Astrocyte of the spinal cord (primary cell): ENCODE data around the gene CTDSP2.
"Not testable (repeated sequence)": the region's sequence is repeated elsewhere in the genome, so short reads cannot be mapped to it uniquely, and the experiment has no call there.

Experiments used
- DNase-seq: peaks from one replicate; pipeline ENCODE4 v3.0.0; 2011; ENCODE audit warnings: low read depth, low spot score
- H3K4me3 ChIP-seq: 2 replicates; pipeline ENCODE4 v1.5.1; 2011; ENCODE audit warnings: low read depth, mild to moderate bottlenecking, low read length, moderate library complexity
- in situ Hi-C: cut with HindIII; loops from 2 replicates; pipeline ENCODE4 v1.10.0; 2017; ENCODE audit warnings: low sequenced_read_pairs
- TF ChIP-seq, protein P1 (sequence below): IDR thresholded peaks from 2 replicates; pipeline ENCODE4 v1.5.1; 2012; ENCODE audit warnings: low read depth, mild to moderate bottlenecking, low read length, inconsistent platforms

CTDSP2 gene

DNA sequence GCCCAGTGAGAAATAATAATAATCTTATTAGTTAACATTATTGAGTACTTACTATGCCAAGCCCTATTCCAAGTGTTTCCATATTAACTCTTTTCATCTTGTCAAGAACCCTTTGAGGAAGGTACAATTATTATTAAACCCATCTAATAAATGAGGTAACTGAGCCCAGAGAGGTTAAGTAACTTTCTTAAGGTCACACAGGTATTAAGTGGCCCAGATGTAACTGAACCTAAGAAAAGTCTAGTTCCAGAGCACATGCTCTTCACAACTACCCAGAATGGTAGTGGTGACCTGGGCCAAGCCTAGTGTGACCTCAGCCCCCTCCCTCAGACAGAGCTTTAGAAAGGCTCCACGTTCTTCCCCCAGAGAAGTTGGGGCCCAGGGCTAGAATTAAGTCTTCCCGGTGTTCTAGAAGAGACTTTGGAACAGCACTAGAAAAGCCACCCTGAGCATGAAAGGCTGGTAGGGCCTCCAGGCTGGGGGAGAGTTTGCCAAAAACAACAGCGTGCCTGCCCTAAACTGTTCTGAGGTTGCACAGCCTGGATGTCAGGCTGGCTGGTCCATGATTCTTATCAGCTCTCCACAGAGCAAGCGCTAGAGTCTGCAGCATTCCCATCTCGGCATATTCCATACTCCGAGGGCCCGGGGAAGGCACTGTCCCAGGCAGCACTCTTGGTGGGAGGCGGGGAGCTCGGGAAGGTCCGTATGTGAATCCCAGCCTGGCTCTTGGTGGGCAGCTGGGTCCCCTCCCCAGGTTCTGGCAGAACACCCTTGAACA lies 41.3 kb upstream of the CTDSP2 start:
- in situ Hi-C loops: no loop called here
- peak; percentile 55 for DNase-seq
- no peak overlapping the region for H3K4me3 ChIP-seq
- TF ChIP-seq, protein P1, sequence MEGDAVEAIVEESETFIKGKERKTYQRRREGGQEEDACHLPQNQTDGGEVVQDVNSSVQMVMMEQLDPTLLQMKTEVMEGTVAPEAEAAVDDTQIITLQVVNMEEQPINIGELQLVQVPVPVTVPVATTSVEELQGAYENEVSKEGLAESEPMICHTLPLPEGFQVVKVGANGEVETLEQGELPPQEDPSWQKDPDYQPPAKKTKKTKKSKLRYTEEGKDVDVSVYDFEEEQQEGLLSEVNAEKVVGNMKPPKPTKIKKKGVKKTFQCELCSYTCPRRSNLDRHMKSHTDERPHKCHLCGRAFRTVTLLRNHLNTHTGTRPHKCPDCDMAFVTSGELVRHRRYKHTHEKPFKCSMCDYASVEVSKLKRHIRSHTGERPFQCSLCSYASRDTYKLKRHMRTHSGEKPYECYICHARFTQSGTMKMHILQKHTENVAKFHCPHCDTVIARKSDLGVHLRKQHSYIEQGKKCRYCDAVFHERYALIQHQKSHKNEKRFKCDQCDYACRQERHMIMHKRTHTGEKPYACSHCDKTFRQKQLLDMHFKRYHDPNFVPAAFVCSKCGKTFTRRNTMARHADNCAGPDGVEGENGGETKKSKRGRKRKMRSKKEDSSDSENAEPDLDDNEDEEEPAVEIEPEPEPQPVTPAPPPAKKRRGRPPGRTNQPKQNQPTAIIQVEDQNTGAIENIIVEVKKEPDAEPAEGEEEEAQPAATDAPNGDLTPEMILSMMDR: no peak

DNA sequence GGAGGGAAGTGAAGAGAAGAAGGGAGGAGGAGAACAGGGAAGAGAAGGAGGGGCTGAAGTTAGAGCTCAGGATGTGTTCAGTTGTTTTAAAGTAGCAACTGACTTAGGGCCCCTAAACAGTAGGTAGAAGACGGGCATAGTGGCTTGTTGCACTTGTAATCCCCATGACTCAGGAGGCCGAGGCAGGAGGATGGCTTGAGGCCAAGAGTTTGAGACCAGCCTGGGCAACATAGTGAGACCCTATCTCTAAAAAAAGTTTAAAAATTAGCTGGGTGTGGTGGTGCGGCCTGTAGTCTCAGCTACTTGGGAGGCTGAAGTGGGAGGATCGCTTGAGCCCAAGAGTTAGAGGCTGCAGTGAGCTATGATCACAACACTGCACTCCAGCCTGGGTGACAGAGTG lies 40.4 kb upstream of the CTDSP2 start:
- DNase-seq, in situ Hi-C loops, H3K4me3 ChIP-seq: not testable (repeated sequence)

DNA sequence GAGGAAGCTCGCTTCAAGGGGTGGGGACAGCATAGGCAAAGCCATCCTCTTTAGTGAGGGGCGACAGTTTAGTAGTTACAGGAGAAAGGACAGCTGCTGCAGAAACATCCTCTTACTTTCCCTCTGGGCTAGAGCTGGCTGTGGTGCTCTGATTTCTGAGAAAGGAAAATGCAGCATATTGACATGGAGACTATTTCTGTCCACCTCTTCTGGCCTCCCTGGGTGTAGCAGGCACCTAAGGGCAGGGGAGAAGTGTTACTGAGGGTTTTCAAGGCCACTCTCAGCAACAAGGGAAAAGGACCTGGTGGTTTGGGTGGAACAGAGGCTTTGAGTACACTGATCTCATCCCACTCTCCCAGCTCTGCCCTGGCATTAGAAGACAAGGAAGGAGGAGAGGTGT lies 40.0 kb upstream of the CTDSP2 start:
- TF ChIP-seq, protein P1: no peak
- no peak overlapping the region for H3K4me3 ChIP-seq
- DNase-seq: no peak
- in situ Hi-C loops: no loop called here

DNA sequence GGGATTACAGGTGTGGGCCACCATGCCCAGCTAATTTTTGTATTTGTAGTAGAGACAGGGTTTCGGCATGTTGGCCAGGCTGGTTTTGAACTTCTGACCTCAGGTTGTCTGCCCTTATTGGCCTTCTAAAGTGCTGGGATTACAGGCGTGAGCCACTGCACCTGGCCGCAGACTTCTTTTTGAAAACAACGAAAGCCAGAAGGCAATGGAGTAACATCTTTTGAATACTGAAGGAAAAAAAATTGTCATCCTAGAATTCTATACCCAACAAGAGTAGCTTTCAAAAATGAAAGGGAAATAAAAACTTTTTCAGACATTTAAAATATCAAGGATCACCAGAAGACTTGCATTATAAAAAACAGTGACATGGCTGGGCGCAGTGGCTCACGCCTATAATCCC lies 38.7 kb upstream of the CTDSP2 start:
- in situ Hi-C loops: no loop called here
- no peak overlapping the region for H3K4me3 ChIP-seq
- no peak for DNase-seq
- TF ChIP-seq, protein P1: no peak

DNA sequence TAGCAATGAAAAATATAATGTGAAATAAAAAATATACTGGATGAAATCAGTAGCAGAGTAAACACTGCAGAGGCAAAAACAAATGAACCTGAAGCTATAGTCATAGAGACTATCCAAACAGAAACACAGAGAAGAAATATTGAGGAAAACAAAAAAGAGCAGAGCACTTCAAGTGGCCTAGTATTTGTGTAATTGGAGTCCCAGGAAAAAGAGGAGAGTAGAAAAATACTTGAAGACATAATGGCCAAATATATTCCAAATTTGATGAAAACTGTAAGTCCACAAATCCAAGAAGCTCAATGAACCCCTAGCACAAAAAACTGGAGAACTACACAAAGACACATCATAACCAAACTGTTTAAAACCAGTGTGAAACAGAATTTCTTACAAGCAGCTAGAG lies 37.2 kb upstream of the CTDSP2 start:
- in situ Hi-C loops: no loop called here
- TF ChIP-seq, protein P1: no peak
- no peak overlapping the region for H3K4me3 ChIP-seq
- DNase-seq: no peak

DNA sequence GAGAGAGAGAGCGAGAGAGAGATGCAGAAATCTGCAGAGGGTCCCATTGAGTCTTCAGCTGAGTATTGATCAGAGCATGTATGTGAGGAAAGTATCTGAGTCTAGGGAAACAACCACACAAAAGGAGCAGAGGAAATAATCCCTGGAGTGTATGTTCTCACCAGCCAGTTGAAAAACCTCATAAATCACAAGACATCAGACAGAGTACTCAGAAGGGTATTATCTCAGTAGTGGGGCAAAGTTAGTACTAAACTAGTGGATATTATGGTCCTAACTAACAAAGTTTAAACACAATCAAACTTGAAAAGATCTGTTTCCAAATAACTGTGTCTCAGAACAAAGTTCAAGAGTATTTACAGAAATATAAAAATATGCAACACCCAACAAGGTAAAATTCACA lies 36.5 kb upstream of the CTDSP2 start:
- no peak for DNase-seq
- TF ChIP-seq, protein P1: no peak
- H3K4me3 ChIP-seq: no peak overlapping the region
- in situ Hi-C loops: no loop called here

DNA sequence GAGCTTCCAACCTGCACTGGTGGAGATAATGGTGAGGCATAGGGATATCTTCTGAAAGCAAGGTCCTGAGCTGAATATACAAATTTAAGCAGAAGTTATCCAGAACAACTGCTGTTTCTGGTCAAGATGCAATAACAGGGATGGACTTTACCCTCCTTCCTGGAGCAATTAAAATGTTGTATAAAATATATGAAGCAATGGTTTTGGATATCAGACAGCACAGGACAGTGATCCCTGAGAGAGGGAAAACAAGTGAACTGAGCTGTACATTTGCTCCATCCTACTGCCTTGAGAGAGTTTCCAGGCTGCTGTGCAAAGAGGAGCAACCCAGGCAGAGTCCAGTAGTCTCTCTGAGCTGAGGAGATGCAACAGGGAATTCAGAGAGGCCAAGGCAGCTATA lies 36.0 kb upstream of the CTDSP2 start:
- H3K4me3 ChIP-seq: no peak overlapping the region
- TF ChIP-seq, protein P1: no peak
- in situ Hi-C loops: no loop called here
- DNase-seq: no peak
